ENCODE data around the gene LDLR. TPM values are rescaled to one million over a fixed set of nuclear protein-coding genes. Genes with fewer than 3 reads are reported as not detected.
A peak's percentile ranks its signal among the peaks of the same experiment; 100 is the strongest.

The LDLR gene
- total and polyA plus RNA-seq, 2 donors (not counting 3 experiments of a cell fraction or from before 2014, with no cell fraction given) = 142 to 174 TPM

- H3K27me3 ChIP-seq (ENCODE audit: control insufficient read depth in 2 of 2, insufficient read depth in 2 of 2, low read length in 2 of 2) = no peaks in the 10 kb centered on the region
- DNase-seq (ENCODE audit: low read depth, low spot score) = no peak
- POLR2A ChIA-PET = interaction anchor here (1.1 kb wide), 1 partner anchor 21 kb away, joined by 3 read pairs; no protein-coding TSS in a partner anchor
These were observed 75.0 kb downstream of the LDLR start for GRCh38 chr19:11164296-11164695.

More at GRCh38 chr19:11164296-11164695, 75.0 kb downstream of the LDLR start:
- Histone ChIP-seq H3K9ac (replicated peaks; ENCODE audit: extremely low read depth, insufficient read depth, low read length) (no peak overlapping the region), H3K27ac (ENCODE audit: insufficient read depth, low read depth, low read length) (no peak overlapping the region), H4K20me1 (replicated peaks; ENCODE audit: control insufficient read depth, extremely low read depth, insufficient read depth, low read length) (no peaks in the 10 kb centered on the region), H3K79me2 (ENCODE audit: control insufficient read depth, insufficient read depth, low read length) (no peaks in the 10 kb centered on the region), H3K4me2 (ENCODE audit: insufficient read depth, low read length) (no peak overlapping the region), H3K4me3 (replicated peaks in 1 of 3; ENCODE audit: insufficient read depth in 1 of 3, low read depth in 1 of 3, low read length in 3 of 3) (no peak overlapping the region), H3K4me1 (ENCODE audit: control insufficient read depth, extremely low read depth, insufficient read depth, low read length) (peaks cover 31% of the 10 kb centered on the region), H3K9me3 (replicated peaks; ENCODE audit: control insufficient read depth, insufficient read depth, low read length) (no peaks in the 10 kb centered on the region), H3K36me3 (ENCODE audit: control insufficient read depth in 2 of 2, extremely low read depth in 1 of 2, insufficient read depth in 2 of 2, low read length in 2 of 2) (peaks cover 4 to 5% of the 10 kb centered on the region in 2 experiments), H2AFZ (ENCODE audit: low read depth, low read length) (no peak overlapping the region), H3K9me1 (replicated peaks; ENCODE audit: control insufficient read depth, extremely low read depth, insufficient read depth, low read length) (no peaks in the 10 kb centered on the region)
- TF ChIP-seq MAX (IDR thresholded peaks at IDR 0.05; ENCODE audit: insufficient read depth, insufficient read length) = no peak
- no peak for TF ChIP-seq JUN (IDR thresholded peaks at IDR 0.05; ENCODE audit: borderline replicate concordance, insufficient read depth, insufficient read length, low read depth)
- TF ChIP-seq POLR2A (IDR thresholded peaks at IDR 0.05; ENCODE audit: low read depth, low read length) = no peak
- TF ChIP-seq FOS (IDR thresholded peaks at IDR 0.05; ENCODE audit: borderline replicate concordance, insufficient read depth, low read length) = no peak
- no peak for TF ChIP-seq GATA2 (IDR thresholded peaks at IDR 0.05; ENCODE audit: insufficient read depth, insufficient read length, low read depth, low read length)
- TF ChIP-seq MYC (IDR thresholded peaks at IDR 0.05; ENCODE audit: low read depth, low read length) = no peak
- no peak for TF ChIP-seq POLR2AphosphoS5 (IDR thresholded peaks at IDR 0.05; ENCODE audit: insufficient read depth, low read depth, low read length)
- no peak for TF ChIP-seq CTCF (IDR thresholded peaks at IDR 0.05; ENCODE audit: extremely low read depth in 1 of 2, insufficient read depth in 1 of 2, low read depth in 1 of 2, low read length in 2 of 2)
- TF ChIP-seq EZH2 (IDR thresholded peaks at IDR 0.05; ENCODE audit: borderline replicate concordance, low read depth, low read length, severe bottlenecking) = no peak
- CTCF ChIA-PET = interaction anchor here (0.8 to 3.1 kb wide), 4 partner anchors 10 to 34 kb away, joined by 4 to 10 read pairs (median 4); no protein-coding TSS in a partner anchor
- BruUV-seq (replicated peaks) = TSS peak; percentile 37
- FAIRE-seq = no peak
- dilution Hi-C loops (cut with MboI; ENCODE audit: extremely low pct_ligation_motif_present, low sequenced_read_pairs) (no loop called here), intact Hi-C loops (cut with micrococcal nuclease) (no loop called here)

All from endothelial cell of umbilical vein (primary cell).